ENCODE results near the gene PARP3.

GRCh38 chr3:51957520-51958205, 15.5 kb downstream of the PARP3 start:
- TF ChIP-seq CTCF (IDR thresholded peaks at IDR 0.05 in 2 of 3, conservative IDR thresholded peaks at IDR 0.05 in 1 of 3; ENCODE audit: borderline replicate concordance in 1 of 3, insufficient read depth in 1 of 3, low read depth in 2 of 3, low read length in 2 of 3) (no peak), REST (IDR thresholded peaks at IDR 0.05; ENCODE audit: low read depth) (no peak), EZH2 (IDR thresholded peaks at IDR 0.05) (no peak)
